Measurements from ENCODE around the gene UTP11.

GRCh38 chr1:37978541-37978940 lies 34.0 kb upstream of the UTP11 start:
- TF ChIP-seq CTCF (conservative IDR thresholded peaks at IDR 0.05) (no peak), ZFX (IDR thresholded peaks at IDR 0.05) (no peak)
